ENCODE data around the gene SEC16B.

Gene SEC16B

GRCh38 chr1:177954076-177954475 is 15.8 kb downstream of the SEC16B start:
- H3K27ac ChIP-seq (ENCODE audit: low read depth, low read length), result no peak overlapping the region
- no peaks in the 10 kb centered on the region for H3K4me1 ChIP-seq (ENCODE audit: insufficient read depth, low read length)
- H3K4me3 ChIP-seq (ENCODE audit: low read depth in 1 of 2, low read length in 2 of 2), result no peak overlapping the region
- no peaks in the 10 kb centered on the region for H3K9me3 ChIP-seq (ENCODE audit: low read length)
- peaks cover 4% of the 10 kb centered on the region for H3K36me3 ChIP-seq (ENCODE audit: insufficient read depth, low read length)
- H3K27me3 ChIP-seq (ENCODE audit: control insufficient read depth in 1 of 2, insufficient read depth in 2 of 2, low read length in 2 of 2), result no peaks in the 10 kb centered on the region
- H3K9ac ChIP-seq (ENCODE audit: low read length), result no peak overlapping the region

GRCh38 chr1:177953549-177953948 is 16.3 kb downstream of the SEC16B start:
- no peak overlapping the region for H3K27ac ChIP-seq (ENCODE audit: low read depth, low read length)
- no peaks in the 10 kb centered on the region for H3K27me3 ChIP-seq (ENCODE audit: control insufficient read depth in 1 of 2, insufficient read depth in 2 of 2, low read length in 2 of 2)
- no peak overlapping the region for H3K4me3 ChIP-seq (ENCODE audit: low read depth in 1 of 2, low read length in 2 of 2)
- no peaks in the 10 kb centered on the region for H3K9me3 ChIP-seq (ENCODE audit: low read length)
- H3K9ac ChIP-seq (ENCODE audit: low read length), result no peak overlapping the region
- peaks cover 4% of the 10 kb centered on the region for H3K36me3 ChIP-seq (ENCODE audit: insufficient read depth, low read length)
- H3K4me1 ChIP-seq (ENCODE audit: insufficient read depth, low read length), result no peaks in the 10 kb centered on the region

- Histone ChIP-seq H3K9ac (ENCODE audit: low read length) (no peak overlapping the region), H3K4me1 (ENCODE audit: insufficient read depth, low read length) (no peaks in the 10 kb centered on the region), H3K36me3 (ENCODE audit: insufficient read depth, low read length) (no peaks in the 10 kb centered on the region), H3K4me3 (ENCODE audit: low read depth in 1 of 2, low read length in 2 of 2) (no peak overlapping the region), H3K27me3 (ENCODE audit: control insufficient read depth in 1 of 2, insufficient read depth in 2 of 2, low read length in 2 of 2) (no peaks in the 10 kb centered on the region), H3K27ac (ENCODE audit: low read depth, low read length) (no peak overlapping the region), H3K9me3 (ENCODE audit: low read length) (no peaks in the 10 kb centered on the region)
Observed at GRCh38 chr1:177952691-177953090, 17.2 kb downstream of the SEC16B start.

- H3K4me1 ChIP-seq (ENCODE audit: insufficient read depth, low read length), result no peaks in the 10 kb centered on the region
- no peak overlapping the region for H3K9ac ChIP-seq (ENCODE audit: low read length)
- H3K27ac ChIP-seq (ENCODE audit: low read depth, low read length), result no peak overlapping the region
- no peaks in the 10 kb centered on the region for H3K27me3 ChIP-seq (ENCODE audit: control insufficient read depth in 1 of 2, insufficient read depth in 2 of 2, low read length in 2 of 2)
- no peaks in the 10 kb centered on the region for H3K36me3 ChIP-seq (ENCODE audit: insufficient read depth, low read length)
- no peaks in the 10 kb centered on the region for H3K9me3 ChIP-seq (ENCODE audit: low read length)
- no peak overlapping the region for H3K4me3 ChIP-seq (ENCODE audit: low read depth in 1 of 2, low read length in 2 of 2)
Observed at GRCh38 chr1:177952249-177952648, 17.6 kb downstream of the SEC16B start.

GRCh38 chr1:177950506-177950905 is 19.4 kb downstream of the SEC16B start:
- H3K36me3 ChIP-seq (ENCODE audit: insufficient read depth, low read length), result no peaks in the 10 kb centered on the region
- no peaks in the 10 kb centered on the region for H3K4me1 ChIP-seq (ENCODE audit: insufficient read depth, low read length)
- H3K27ac ChIP-seq (ENCODE audit: low read depth, low read length), result no peak overlapping the region
- no peak overlapping the region for H3K9ac ChIP-seq (ENCODE audit: low read length)
- no peak overlapping the region for H3K4me3 ChIP-seq (ENCODE audit: low read depth in 1 of 2, low read length in 2 of 2)
- H3K27me3 ChIP-seq (ENCODE audit: control insufficient read depth in 1 of 2, insufficient read depth in 2 of 2, low read length in 2 of 2), result no peaks in the 10 kb centered on the region
- no peaks in the 10 kb centered on the region for H3K9me3 ChIP-seq (ENCODE audit: low read length)

- H3K36me3 ChIP-seq (ENCODE audit: insufficient read depth, low read length), result no peaks in the 10 kb centered on the region
- H3K27ac ChIP-seq (ENCODE audit: low read depth, low read length), result no peak overlapping the region
- no peaks in the 10 kb centered on the region for H3K9me3 ChIP-seq (ENCODE audit: low read length)
- H3K4me3 ChIP-seq (ENCODE audit: low read depth in 1 of 2, low read length in 2 of 2), result no peak overlapping the region
- H3K4me1 ChIP-seq (ENCODE audit: insufficient read depth, low read length), result no peaks in the 10 kb centered on the region
- no peak overlapping the region for H3K9ac ChIP-seq (ENCODE audit: low read length)
- H3K27me3 ChIP-seq (ENCODE audit: control insufficient read depth in 1 of 2, insufficient read depth in 2 of 2, low read length in 2 of 2), result no peaks in the 10 kb centered on the region
Observed at GRCh38 chr1:177948336-177948972, 21.4 kb downstream of the SEC16B start.

GRCh38 chr1:177947623-177948022 is 22.2 kb downstream of the SEC16B start:
- no peaks in the 10 kb centered on the region for H3K36me3 ChIP-seq (ENCODE audit: insufficient read depth, low read length)
- H3K27me3 ChIP-seq (ENCODE audit: control insufficient read depth in 1 of 2, insufficient read depth in 2 of 2, low read length in 2 of 2), result no peaks in the 10 kb centered on the region
- no peak overlapping the region for H3K9ac ChIP-seq (ENCODE audit: low read length)
- H3K27ac ChIP-seq (ENCODE audit: low read depth, low read length), result no peak overlapping the region
- no peak overlapping the region for H3K4me3 ChIP-seq (ENCODE audit: low read depth in 1 of 2, low read length in 2 of 2)
- H3K4me1 ChIP-seq (ENCODE audit: insufficient read depth, low read length), result no peaks in the 10 kb centered on the region
- H3K9me3 ChIP-seq (ENCODE audit: low read length), result no peaks in the 10 kb centered on the region

- no peak overlapping the region for H3K27ac ChIP-seq (ENCODE audit: low read depth, low read length)
Observed at GRCh38 chr1:177945943-177946650, 23.8 kb downstream of the SEC16B start.

GRCh38 chr1:177944016-177944949 is 25.6 kb downstream of the SEC16B start:
- no peak overlapping the region for H3K9ac ChIP-seq (ENCODE audit: low read length)
- no peaks in the 10 kb centered on the region for H3K36me3 ChIP-seq (ENCODE audit: insufficient read depth, low read length)
- no peak overlapping the region for H3K27ac ChIP-seq (ENCODE audit: low read depth, low read length)
- H3K4me3 ChIP-seq (ENCODE audit: low read depth in 1 of 2, low read length in 2 of 2), result no peak overlapping the region
- H3K27me3 ChIP-seq (ENCODE audit: control insufficient read depth in 1 of 2, insufficient read depth in 2 of 2, low read length in 2 of 2), result no peaks in the 10 kb centered on the region
- H3K9me3 ChIP-seq (ENCODE audit: low read length), result no peaks in the 10 kb centered on the region
- no peaks in the 10 kb centered on the region for H3K4me1 ChIP-seq (ENCODE audit: insufficient read depth, low read length)

More at GRCh38 chr1:177945943-177946650, 23.8 kb downstream of the SEC16B start:
- no peak overlapping the region for H3K4me3 ChIP-seq (ENCODE audit: low read depth in 1 of 2, low read length in 2 of 2)
- H3K36me3 ChIP-seq (ENCODE audit: insufficient read depth, low read length), result no peaks in the 10 kb centered on the region
- H3K27me3 ChIP-seq (ENCODE audit: control insufficient read depth in 1 of 2, insufficient read depth in 2 of 2, low read length in 2 of 2), result no peaks in the 10 kb centered on the region
- no peaks in the 10 kb centered on the region for H3K9me3 ChIP-seq (ENCODE audit: low read length)
- no peak overlapping the region for H3K9ac ChIP-seq (ENCODE audit: low read length)
- H3K4me1 ChIP-seq (ENCODE audit: insufficient read depth, low read length), result no peaks in the 10 kb centered on the region

- Histone ChIP-seq H3K4me1 (ENCODE audit: insufficient read depth, low read length) (no peaks in the 10 kb centered on the region), H3K4me3 (ENCODE audit: low read depth in 1 of 2, low read length in 2 of 2) (no peak overlapping the region), H3K27me3 (ENCODE audit: control insufficient read depth in 1 of 2, insufficient read depth in 2 of 2, low read length in 2 of 2) (no peaks in the 10 kb centered on the region), H3K9me3 (ENCODE audit: low read length) (no peaks in the 10 kb centered on the region), H3K9ac (ENCODE audit: low read length) (no peak overlapping the region), H3K27ac (ENCODE audit: low read depth, low read length) (no peak overlapping the region), H3K36me3 (ENCODE audit: insufficient read depth, low read length) (no peaks in the 10 kb centered on the region)
Observed at GRCh38 chr1:177941976-177942375, 27.9 kb downstream of the SEC16B start.

GRCh38 chr1:177940682-177941081 is 29.2 kb downstream of the SEC16B start:
- no peaks in the 10 kb centered on the region for H3K36me3 ChIP-seq (ENCODE audit: insufficient read depth, low read length)
- no peaks in the 10 kb centered on the region for H3K9me3 ChIP-seq (ENCODE audit: low read length)
- H3K27me3 ChIP-seq (ENCODE audit: control insufficient read depth in 1 of 2, insufficient read depth in 2 of 2, low read length in 2 of 2), result no peaks in the 10 kb centered on the region
- no peak overlapping the region for H3K27ac ChIP-seq (ENCODE audit: low read depth, low read length)
- no peak overlapping the region for H3K4me3 ChIP-seq (ENCODE audit: low read depth in 1 of 2, low read length in 2 of 2)
- no peaks in the 10 kb centered on the region for H3K4me1 ChIP-seq (ENCODE audit: insufficient read depth, low read length)
- no peak overlapping the region for H3K9ac ChIP-seq (ENCODE audit: low read length)
